H9 (cell line): ENCODE measurements around the gene SELENOI. TPM values are rescaled to one million over a fixed set of nuclear protein-coding genes. Genes with fewer than 3 reads are reported as not detected.

ENCODE experiments used
- DNase-seq: peaks from one replicate; pipeline ENCODE4 v3.0.0-alpha.2; 2017
- H2AFZ ChIP-seq: one replicate; pipeline ENCODE4 v1.6.1; 2013; ENCODE audit warnings: mild to moderate bottlenecking, low read length, control low read depth, moderate library complexity
- H2AK5ac ChIP-seq: 2 replicates; pipeline ENCODE4 v1.6.1; 2013; ENCODE audit warnings: low read length, control low read depth, mixed read lengths; ENCODE audit not compliant: insufficient read length
- H2BK120ac ChIP-seq: one replicate; pipeline ENCODE4 v1.6.1; 2013; ENCODE audit warnings: low read depth, mild to moderate bottlenecking, low read length, control low read depth, inconsistent platforms; ENCODE audit not compliant: poor library complexity, severe bottlenecking
- H2BK12ac ChIP-seq: 2 replicates; pipeline ENCODE4 v1.6.1; 2013; ENCODE audit warnings: low read length, control low read depth, mixed read lengths, low read depth; ENCODE audit not compliant: insufficient read length
- H2BK15ac ChIP-seq: 2 replicates; pipeline ENCODE4 v1.6.1; 2013; ENCODE audit warnings: low read depth, low read length, control low read depth
- H2BK20ac ChIP-seq: one replicate; pipeline ENCODE4 v1.6.1; 2013; ENCODE audit warnings: low read depth, mild to moderate bottlenecking, low read length, control low read depth, inconsistent platforms; ENCODE audit not compliant: poor library complexity, severe bottlenecking
- H2BK5ac ChIP-seq: 2 replicates; pipeline ENCODE4 v1.6.1; 2013; ENCODE audit warnings: low read length, control low read depth, mixed read lengths; ENCODE audit not compliant: insufficient read length
- H3K14ac ChIP-seq: 2 replicates; pipeline ENCODE4 v1.6.1; 2013; ENCODE audit warnings: low read length, control low read depth; ENCODE audit not compliant: insufficient read depth
- H3K18ac ChIP-seq: 2 replicates; pipeline ENCODE4 v1.6.1; 2013; ENCODE audit warnings: low read depth, mild to moderate bottlenecking, mixed read lengths, low read length, control low read depth; ENCODE audit not compliant: insufficient read length
- H3K23ac ChIP-seq: 2 replicates; pipeline ENCODE4 v1.6.1; 2013; ENCODE audit warnings: low read length, control low read depth, mixed read lengths, low read depth; ENCODE audit not compliant: insufficient read length
- H3K23me2 ChIP-seq: 2 replicates; pipeline ENCODE4 v1.6.1; 2013; ENCODE audit warnings: low read depth, mild to moderate bottlenecking, mixed read lengths, low read length, control low read depth; ENCODE audit not compliant: insufficient read length, poor library complexity, severe bottlenecking
- H3K27ac ChIP-seq: 2 replicates; pipeline ENCODE4 v1.5.1; 2013; ENCODE audit warnings: low read length, control low read depth, mixed read lengths, low read depth; ENCODE audit not compliant: insufficient read length
- H3K27me3 ChIP-seq: 2 replicates; pipeline ENCODE4 v1.6.1; 2013; ENCODE audit warnings: low read length, control low read depth, inconsistent platforms; ENCODE audit not compliant: insufficient read depth
- H3K4ac ChIP-seq: 2 replicates; pipeline ENCODE4 v1.6.1; 2013; ENCODE audit warnings: low read depth, mild to moderate bottlenecking, control low read depth, inconsistent platforms, low read length, moderate library complexity
- H3K4me1 ChIP-seq: 2 replicates; pipeline ENCODE4 v1.6.1; 2013; ENCODE audit warnings: low read length, control low read depth, inconsistent platforms; ENCODE audit not compliant: insufficient read depth
- H3K4me2 ChIP-seq: 2 replicates; pipeline ENCODE4 v1.6.1; 2013; ENCODE audit warnings: low read length, control low read depth, mixed read lengths; ENCODE audit not compliant: insufficient read length, insufficient read depth
- H3K56ac ChIP-seq: 2 replicates; pipeline ENCODE4 v1.6.1; 2013; ENCODE audit warnings: low read depth, mild to moderate bottlenecking, mixed read lengths, low read length, control low read depth; ENCODE audit not compliant: insufficient read length
- H3K79me1 ChIP-seq: 2 replicates; pipeline ENCODE4 v1.6.1; 2013; ENCODE audit warnings: low read depth, mild to moderate bottlenecking, moderate library complexity, low read length, control low read depth, inconsistent platforms; ENCODE audit not compliant: insufficient read depth, poor library complexity, severe bottlenecking
- H3K79me2 ChIP-seq: 2 replicates; pipeline ENCODE4 v1.6.1; 2013; ENCODE audit warnings: low read length, control low read depth, inconsistent platforms; ENCODE audit not compliant: insufficient read depth
- H3K9ac ChIP-seq: 2 replicates; pipeline ENCODE4 v1.6.1; 2013; ENCODE audit warnings: low read length, control low read depth, mixed read lengths; ENCODE audit not compliant: insufficient read length; ENCODE audit errors: extremely low read depth
- H3K9me3 ChIP-seq: one replicate; pipeline ENCODE4 v1.6.1; 2013; ENCODE audit warnings: low read depth, low read length, inconsistent platforms; ENCODE audit not compliant: control insufficient read depth
- H3T11ph ChIP-seq: one replicate; pipeline ENCODE4 v1.6.1; 2013; ENCODE audit warnings: mild to moderate bottlenecking, low read length, control low read depth, inconsistent platforms
- H4K20me1 ChIP-seq: one replicate; pipeline ENCODE4 v1.6.1; 2013; ENCODE audit not compliant: control insufficient read depth, insufficient read length, insufficient read depth
- H4K5ac ChIP-seq: 2 replicates; pipeline ENCODE4 v1.6.1; 2013; ENCODE audit warnings: low read depth, mild to moderate bottlenecking, mixed read lengths, low read length, control low read depth; ENCODE audit not compliant: insufficient read length
- H4K8ac ChIP-seq: replicated peaks from 2 replicates; pipeline ENCODE4 v1.6.1; 2013; ENCODE audit warnings: low read length, control low read depth, mixed read lengths, low read depth; ENCODE audit not compliant: insufficient read length
- H4K91ac ChIP-seq: 2 replicates; pipeline ENCODE4 v1.6.1; 2013; ENCODE audit warnings: low read depth, mild to moderate bottlenecking, moderate library complexity, mixed read lengths, low read length, control low read depth; ENCODE audit not compliant: insufficient read length
- H3K27ac Mint-ChIP-seq, 3 experiments: 2 replicates in 2 of 3; 3 replicates in 1 of 3; pipeline ENCODE4 v1.8.0; 2020 to 2021; ENCODE audit warnings: mixed read lengths in 3 of 3, mild to moderate bottlenecking in 1 of 3, moderate library complexity in 1 of 3
- H3K27me3 Mint-ChIP-seq: 2 replicates; pipeline ENCODE4 v1.8.0; 2021; ENCODE audit warnings: low read depth, mild to moderate bottlenecking, moderate library complexity, mixed read lengths
- H3K36me3 Mint-ChIP-seq, 3 experiments: 2 replicates in 2 of 3; 3 replicates in 1 of 3; pipeline ENCODE4 v1.8.0; 2020 to 2021; ENCODE audit warnings: low read depth in 3 of 3, mixed read lengths in 3 of 3; ENCODE audit not compliant: insufficient read depth in 1 of 3
- H3K4me1 Mint-ChIP-seq, 2 experiments: 2 replicates each; pipeline ENCODE4 v1.8.0; 2020; ENCODE audit warnings: mixed read lengths in 2 of 2
- H3K4me3 Mint-ChIP-seq, 2 experiments: 2 replicates in 1 of 2; 3 replicates in 1 of 2; pipeline ENCODE4 v1.8.0; 2020 to 2021; ENCODE audit warnings: mild to moderate bottlenecking in 2 of 2, mixed read lengths in 2 of 2, moderate library complexity in 1 of 2
- H3K9me3 Mint-ChIP-seq, 2 experiments: 2 replicates in 1 of 2; 3 replicates in 1 of 2; pipeline ENCODE4 v1.8.0; 2020; ENCODE audit warnings: mild to moderate bottlenecking in 2 of 2, mixed read lengths in 2 of 2, moderate library complexity in 1 of 2
- WGBS: extraction: QIAGEN DNeasy Blood & Tissue Kit; methylation state at CpG from one replicate; pipeline ENCODE4 v1.1.7; 2013; ENCODE audit warnings: missing lambda C conversion rate, low lambda C conversion rate, mixed read lengths; ENCODE audit not compliant: insufficient read length; ENCODE audit errors: extremely low coverage; 5-methylcytosine and 5-hydroxymethylcytosine counted together
- total RNA-seq: library from RNA; stranded (reverse); gene quantifications from 2 replicates; pipeline ENCODE4 v1.2.1, GENCODE V29; 2021
- TF ChIP-seq, protein P1 (sequence below): fragments of 200-600 bp; sonication (generic); conservative IDR thresholded peaks from 3 replicates; pipeline ENCODE4 v1.8.0; 2021; ENCODE audit warnings: antibody characterized with exemption, mild to moderate bottlenecking

Gene SELENOI
- total RNA-seq, 1 experiment from 2014 or later, result 41.9 TPM

DNA sequence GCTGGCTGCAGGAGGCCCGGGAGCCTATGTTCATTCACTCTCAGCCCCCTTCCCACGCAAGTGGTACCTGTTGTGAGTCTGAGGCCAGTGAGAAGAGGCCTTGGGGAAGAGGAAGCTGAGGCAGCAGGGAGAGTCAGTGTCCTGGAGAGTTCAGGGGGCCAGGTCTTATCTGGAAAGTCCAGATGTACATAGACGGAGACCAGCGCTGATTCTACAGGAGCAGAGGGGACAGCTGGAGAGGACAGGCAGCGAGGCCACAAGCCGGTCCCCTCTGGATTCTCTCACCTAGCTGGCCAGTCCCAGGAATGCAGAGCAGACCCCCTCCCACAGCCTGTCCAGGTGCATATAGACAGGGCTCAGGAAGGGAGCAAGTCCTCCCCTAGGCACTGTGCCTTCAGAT, 29.1 kb upstream of the SELENOI start:
- H3K14ac ChIP-seq, result no peak overlapping the region
- no peak overlapping the region for H2BK5ac ChIP-seq
- no peak overlapping the region for H3K18ac ChIP-seq
- H3K9ac ChIP-seq, result no peak overlapping the region
- no peak overlapping the region for H2BK12ac ChIP-seq
- no peak for DNase-seq
- H3K9me3 Mint-ChIP-seq, result no peaks in the 10 kb centered on the region
- no peaks in the 10 kb centered on the region for H3K27me3 Mint-ChIP-seq
- no peaks in the 10 kb centered on the region for H4K20me1 ChIP-seq
- no peak overlapping the region for H3K4me3 Mint-ChIP-seq
- H2BK15ac ChIP-seq, result no peak overlapping the region
- H3K4ac ChIP-seq, result no peak overlapping the region
- H3K27ac Mint-ChIP-seq, result peak overlapping the region in 1 of 3 experiments; percentile 90; a peak in 3 of 7 replicates
- no peak overlapping the region for H2AFZ ChIP-seq
- no peak overlapping the region for H3K56ac ChIP-seq
- no peak overlapping the region for H3T11ph ChIP-seq
- H3K36me3 Mint-ChIP-seq, result no peaks in the 10 kb centered on the region; a peak in 2 of 7 replicates
- H4K5ac ChIP-seq, result no peak overlapping the region
- no peaks in the 10 kb centered on the region for H3K27me3 ChIP-seq
- H3K4me2 ChIP-seq, result no peak overlapping the region
- no CpG with 5 or more reads among the region's 6 CpGs for WGBS
- H2BK20ac ChIP-seq, result no peak overlapping the region
- H4K91ac ChIP-seq, result no peak overlapping the region
- H3K27ac ChIP-seq, result no peak overlapping the region
- no peaks in the 10 kb centered on the region for H3K79me1 ChIP-seq
- no peak overlapping the region for H4K8ac ChIP-seq
- peaks cover 7% of the 10 kb centered on the region; the same call in 1 of the 2 replicates for H3K4me1 ChIP-seq
- no peaks in the 10 kb centered on the region for H3K9me3 ChIP-seq
- no peak overlapping the region for H2AK5ac ChIP-seq
- H3K4me1 Mint-ChIP-seq, result peaks cover 30 to 40% of the 10 kb centered on the region in 2 experiments
- no peaks in the 10 kb centered on the region for H3K23me2 ChIP-seq
- TF ChIP-seq, protein P1, sequence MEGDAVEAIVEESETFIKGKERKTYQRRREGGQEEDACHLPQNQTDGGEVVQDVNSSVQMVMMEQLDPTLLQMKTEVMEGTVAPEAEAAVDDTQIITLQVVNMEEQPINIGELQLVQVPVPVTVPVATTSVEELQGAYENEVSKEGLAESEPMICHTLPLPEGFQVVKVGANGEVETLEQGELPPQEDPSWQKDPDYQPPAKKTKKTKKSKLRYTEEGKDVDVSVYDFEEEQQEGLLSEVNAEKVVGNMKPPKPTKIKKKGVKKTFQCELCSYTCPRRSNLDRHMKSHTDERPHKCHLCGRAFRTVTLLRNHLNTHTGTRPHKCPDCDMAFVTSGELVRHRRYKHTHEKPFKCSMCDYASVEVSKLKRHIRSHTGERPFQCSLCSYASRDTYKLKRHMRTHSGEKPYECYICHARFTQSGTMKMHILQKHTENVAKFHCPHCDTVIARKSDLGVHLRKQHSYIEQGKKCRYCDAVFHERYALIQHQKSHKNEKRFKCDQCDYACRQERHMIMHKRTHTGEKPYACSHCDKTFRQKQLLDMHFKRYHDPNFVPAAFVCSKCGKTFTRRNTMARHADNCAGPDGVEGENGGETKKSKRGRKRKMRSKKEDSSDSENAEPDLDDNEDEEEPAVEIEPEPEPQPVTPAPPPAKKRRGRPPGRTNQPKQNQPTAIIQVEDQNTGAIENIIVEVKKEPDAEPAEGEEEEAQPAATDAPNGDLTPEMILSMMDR, result no peak
- no peak overlapping the region for H3K23ac ChIP-seq
- no peak overlapping the region for H2BK120ac ChIP-seq
- no peaks in the 10 kb centered on the region for H3K79me2 ChIP-seq
